Uterus (tissue), 4 donors: Measurements from ENCODE around the gene AKAP12. TPM values are rescaled to one million over a fixed set of nuclear protein-coding genes. Genes with fewer than 3 reads are reported as not detected.

Experiments
- DNase-seq, 2 donors: peaks; one replicate each; pipeline ENCODE4 v3.0.0-alpha.2; 2019 to 2020
- H3K27ac ChIP-seq, 2 donors: fragments of 200-600 bp; sonication (generic); 1 replicate in 1 of 2; 2 replicates in 1 of 2; pipeline ENCODE4 v1.5.1; 2016 to 2018
- H3K27me3 ChIP-seq, 2 donors: fragments of 200-600 bp; sonication (generic); one replicate each; pipeline ENCODE4 v1.5.1; 2018 to 2019; ENCODE audit warnings: control low read depth in 1 of 2
- H3K36me3 ChIP-seq, 2 donors: fragments of 200-600 bp; sonication (generic); one replicate each; pipeline ENCODE4 v1.5.1; 2019; ENCODE audit warnings: control low read depth in 1 of 2
- H3K4me1 ChIP-seq, 2 donors: fragments of 200-600 bp; sonication (generic); one replicate each; pipeline ENCODE4 v1.5.1; 2018 to 2019; ENCODE audit warnings: control low read depth in 1 of 2
- H3K4me3 ChIP-seq, 2 donors: fragments of 200-600 bp; sonication (generic); 1 replicate in 1 of 2; 2 replicates in 1 of 2; pipeline ENCODE4 v1.5.1; 2018 to 2019; ENCODE audit warnings: mild to moderate bottlenecking in 1 of 2
- H3K9me3 ChIP-seq, 2 donors: fragments of 200-600 bp; sonication (generic); one replicate each; pipeline ENCODE4 v1.5.1; 2019; ENCODE audit warnings: control low read depth in 1 of 2
- CTCF ChIP-seq, 4 experiments: fragments of 200-600 bp in 2 of 4; fragments of 450-650 bp in 2 of 4; sonication (generic) in 2 of 4; IDR thresholded peaks; one replicate each; pipeline ENCODE4 v1.5.1; 2016 to 2019; ENCODE audit warnings: antibody characterized with exemption in 4 of 4, mild to moderate bottlenecking in 2 of 4, moderate library complexity in 1 of 4
- POLR2A ChIP-seq, 2 donors: fragments of 450-650 bp; IDR thresholded peaks; one replicate each; pipeline ENCODE4 v1.6.1; 2016; ENCODE audit warnings: antibody characterized with exemption in 2 of 2, mild to moderate bottlenecking in 1 of 2, moderate library complexity in 1 of 2
- intact Hi-C: fragments of 100-400 bp; cut with DNase I; formaldehyde crosslinking; loops from one replicate; pipeline ENCODE4 v1.15.1; 2023; ENCODE audit warnings: low total_unique reads
- total RNA-seq, 4 donors: library from RNA; depleted of rRNA in 3 of 4; stranded (reverse); fragments of >200 nt in 3 of 4; gene quantifications; one replicate each; pipeline versions ENCODE4 v1.1.0 to v1.2.4, GENCODE V29; 2014 to 2023
- donor health status: DM: yes; HTN: yes; CAD: no.

AKAP12 gene
- total RNA-seq, 4 donors from 2014 or later, result 47.6 to 218 (median 70.2) TPM

GRCh38 chr6:151325075-151326050, 85.6 kb downstream of the AKAP12 start:
- Histone ChIP-seq H3K27ac (peak overlapping the region; percentile 73 to 80), H3K4me1 (no peaks in the 10 kb centered on the region), H3K27me3 (no peaks in the 10 kb centered on the region), H3K4me3 (peak overlapping the region; percentile 44 to 54), H3K9me3 (no peaks in the 10 kb centered on the region), H3K36me3 (no peaks in the 10 kb centered on the region)
- no peak for TF ChIP-seq POLR2A (IDR thresholded peaks at IDR 0.05)
- TF ChIP-seq CTCF (IDR thresholded peaks at IDR 0.05), result peak in 1 of 4 experiments; percentile 14
- DNase-seq, result peak; percentile 63 to 70
- intact Hi-C loops, result loop anchor here (10.0 kb wide), 1 partner anchor 81 kb away; no protein-coding TSS in a partner anchor

- intact Hi-C loops, result loop anchor here (10.0 kb wide), 1 partner anchor 81 kb away; no protein-coding TSS in a partner anchor
- H3K4me1 ChIP-seq, result no peaks in the 10 kb centered on the region
These were observed 86.5 kb downstream of the AKAP12 start for GRCh38 chr6:151326116-151326825.

GRCh38 chr6:151327101-151327500, 87.3 kb downstream of the AKAP12 start:
- Histone ChIP-seq H3K4me3 (no peak overlapping the region), H3K4me1 (no peaks in the 10 kb centered on the region), H3K27me3 (no peaks in the 10 kb centered on the region), H3K27ac (no peak overlapping the region), H3K36me3 (no peaks in the 10 kb centered on the region), H3K9me3 (no peaks in the 10 kb centered on the region)
- DNase-seq, result no peak
- TF ChIP-seq CTCF (IDR thresholded peaks at IDR 0.05), result no peak
- TF ChIP-seq POLR2A (IDR thresholded peaks at IDR 0.05), result no peak
- intact Hi-C loops, result loop anchor here (10.0 kb wide), 1 partner anchor 82 kb away; no protein-coding TSS in a partner anchor

More at GRCh38 chr6:151326116-151326825, 86.5 kb downstream of the AKAP12 start:
- H3K27ac ChIP-seq, result peak overlapping the region; percentile 73 to 80
- H3K27me3 ChIP-seq, result no peaks in the 10 kb centered on the region
- no peak for DNase-seq
- no peaks in the 10 kb centered on the region for H3K36me3 ChIP-seq
- H3K9me3 ChIP-seq, result no peaks in the 10 kb centered on the region
- TF ChIP-seq CTCF (IDR thresholded peaks at IDR 0.05), result no peak
- no peak for TF ChIP-seq POLR2A (IDR thresholded peaks at IDR 0.05)
- peak overlapping the region; percentile 44 to 54 for H3K4me3 ChIP-seq

GRCh38 chr6:151330130-151330696, 90.4 kb downstream of the AKAP12 start:
- no peaks in the 10 kb centered on the region for H3K27me3 ChIP-seq
- H3K4me1 ChIP-seq, result no peaks in the 10 kb centered on the region
- no peak for DNase-seq
- TF ChIP-seq POLR2A (IDR thresholded peaks at IDR 0.05), result no peak
- no peak for TF ChIP-seq CTCF (IDR thresholded peaks at IDR 0.05)
- no peak overlapping the region for H3K4me3 ChIP-seq
- no peaks in the 10 kb centered on the region for H3K36me3 ChIP-seq
- intact Hi-C loops, result loop anchor here (5.0 kb wide), 2 partner anchors 313 to 438 kb away; no protein-coding TSS in a partner anchor
- H3K27ac ChIP-seq, result peak overlapping the region in 1 of 2 donors; percentile 11
- H3K9me3 ChIP-seq, result no peaks in the 10 kb centered on the region
